SIG-M5 treated with dmso at 0.1 percent for 504 hours (cell line): ENCODE measurements around the gene VCL.
"Not testable (repeated sequence)": the region's sequence is repeated elsewhere in the genome, so short reads cannot be mapped to it uniquely, and the experiment has no call there.

Experiments used
- DNase-seq: peaks from one replicate; lab custom pipeline; 2025; ENCODE audit not compliant: unreplicated experiment; lab: John Stamatoyannopoulos, UW

Gene VCL

GRCh38 chr10:73971636-73972354, 26.1 kb upstream of the VCL start:
- no peak for DNase-seq

GRCh38 chr10:73973427-73973826, 24.5 kb upstream of the VCL start:
- DNase-seq, result no peak

GRCh38 chr10:73974309-73974946, 23.5 kb upstream of the VCL start:
- no peak for DNase-seq

GRCh38 chr10:73975388-73975787, 22.5 kb upstream of the VCL start:
- DNase-seq, result no peak

GRCh38 chr10:73979141-73979808, 18.6 kb upstream of the VCL start:
- peak; percentile 42 for DNase-seq

GRCh38 chr10:73979809-73980433, 18.0 kb upstream of the VCL start:
- peak; percentile 95 for DNase-seq

GRCh38 chr10:73981812-73982211, 16.1 kb upstream of the VCL start:
- DNase-seq, result no peak

GRCh38 chr10:73983096-73984047, 14.5 kb upstream of the VCL start:
- DNase-seq, result peak; percentile 32

GRCh38 chr10:73989594-73990150, 8.2 kb upstream of the VCL start:
- no peak for DNase-seq

- no peak for DNase-seq
Observed at GRCh38 chr10:73991203-73991883, 6.6 kb upstream of the VCL start.

- peak; percentile 88 for DNase-seq
Observed at GRCh38 chr10:73991884-73992245, 6.1 kb upstream of the VCL start.

- peak; percentile 59 for DNase-seq
Observed at GRCh38 chr10:73992899-73993788, 4.8 kb upstream of the VCL start.

- DNase-seq, result no peak
Observed at GRCh38 chr10:73995035-73995358, 2.9 kb upstream of the VCL start.

GRCh38 chr10:73997461-73997786, 492 bp upstream of the VCL start:
- peak; percentile 75 for DNase-seq

GRCh38 chr10:73998623-73998928, 660 bp downstream of the VCL start:
- DNase-seq, result no peak

GRCh38 chr10:73998929-73999691, 1.2 kb downstream of the VCL start:
- no peak for DNase-seq

GRCh38 chr10:73999703-74000102, 1.8 kb downstream of the VCL start:
- DNase-seq, result no peak

- not testable (repeated sequence) for DNase-seq
Observed at GRCh38 chr10:74000244-74000643, 2.3 kb downstream of the VCL start.
